BJ (cell line): ENCODE data around the gene CFAP92. TPM values are rescaled to one million over a fixed set of nuclear protein-coding genes. Genes with fewer than 3 reads are reported as not detected.

Experiments used
- CTCF ChIA-PET: fragments of 350-600 bp; formaldehyde crosslinking; extraction: SDS; loops from one replicate; lab custom pipeline; 2021; ENCODE audit warnings: antibody characterized with exemption, inconsistent platforms; lab: Yijun Ruan, JAX
- POLR2A ChIA-PET: fragments of 300-600 bp; sonication (Branson Sonifier 250); formaldehyde crosslinking; extraction: SDS; loops from one replicate; lab custom pipeline; 2021; ENCODE audit warnings: antibody characterized with exemption; lab: Charles Lee
- DNase-seq: peaks from one replicate; pipeline ENCODE4 v3.0.0-alpha.2; 2011; ENCODE audit warnings: low read depth
- H3K27me3 ChIP-seq: 2 replicates; pipeline ENCODE4 v1.6.0; 2011; ENCODE audit warnings: low read length; ENCODE audit not compliant: control insufficient read depth, insufficient read depth
- H3K36me3 ChIP-seq: 2 replicates; pipeline ENCODE4 v1.5.1; 2011; ENCODE audit warnings: low read length; ENCODE audit not compliant: control insufficient read depth, insufficient read depth
- H3K4me3 ChIP-seq: 2 replicates; pipeline ENCODE4 v1.5.1; 2011; ENCODE audit warnings: low read depth, mild to moderate bottlenecking, control low read depth, low read length
- CTCF ChIP-seq: IDR thresholded peaks from 2 replicates; pipeline ENCODE4 v1.5.1; 2011; ENCODE audit warnings: low read depth, mild to moderate bottlenecking, control low read depth, inconsistent platforms, low read length, moderate library complexity; ENCODE audit not compliant: insufficient read depth
- polyA plus RNA-seq: library from polyadenylated mRNA; depleted of rRNA; stranded (reverse); fragments of >200 nt; gene quantifications from 2 replicates; pipeline ENCODE4 v1.2.3, GENCODE V29; 2011

Gene CFAP92
- polyA plus RNA-seq, 1 experiment: not detected

GRCh38 chr3:128967748-128968355 lies 26.0 kb downstream of the CFAP92 start:
- no peak for TF ChIP-seq CTCF
- H3K27me3 ChIP-seq: peaks cover 9% of the 10 kb centered on the region
- POLR2A ChIA-PET: no interaction called here
- DNase-seq: no peak
- no peaks in the 10 kb centered on the region for H3K36me3 ChIP-seq
- CTCF ChIA-PET: interaction anchor here (0.7 to 4.9 kb wide), 5 partner anchors 86 to 694 kb away, joined by 3 to 62 read pairs (median 3); partner anchors contain the start of gene COPG1
- no peak overlapping the region for H3K4me3 ChIP-seq

- no peak for TF ChIP-seq CTCF
- DNase-seq: no peak
- ChIA-PET POLR2A (no interaction called here), CTCF (no interaction called here)
- no peak overlapping the region for H3K4me3 ChIP-seq
- peaks cover 6% of the 10 kb centered on the region; the same call in 1 of the 2 replicates for H3K27me3 ChIP-seq
- H3K36me3 ChIP-seq: no peaks in the 10 kb centered on the region
Observed at GRCh38 chr3:128965818-128966217, 28.1 kb downstream of the CFAP92 start.

- no peak for DNase-seq
- no peak overlapping the region for H3K4me3 ChIP-seq
- no peak for TF ChIP-seq CTCF
- POLR2A ChIA-PET: no interaction called here
- H3K27me3 ChIP-seq: peaks cover 6% of the 10 kb centered on the region; the same call in 1 of the 2 replicates
- CTCF ChIA-PET: no interaction called here
- H3K36me3 ChIP-seq: no peaks in the 10 kb centered on the region
Observed at GRCh38 chr3:128965280-128965679, 28.6 kb downstream of the CFAP92 start.

GRCh38 chr3:128956440-128956839 lies 37.4 kb downstream of the CFAP92 start:
- ChIA-PET CTCF (no interaction called here), POLR2A (no interaction called here)

More at GRCh38 chr3:128956440-128956839, 37.4 kb downstream of the CFAP92 start:
- TF ChIP-seq CTCF: no peak
- no peak for DNase-seq
- no peak overlapping the region for H3K4me3 ChIP-seq
- no peaks in the 10 kb centered on the region for H3K36me3 ChIP-seq
- no peaks in the 10 kb centered on the region; the same call in 1 of the 2 replicates for H3K27me3 ChIP-seq
